Neuron (in vitro differentiated cells): Measurements from ENCODE around the gene TRIM39.
A peak's percentile ranks its signal among the peaks of the same experiment; 100 is the strongest.
"Not testable (repeated sequence)": the region's sequence is repeated elsewhere in the genome, so short reads cannot be mapped to it uniquely, and the experiment has no call there.

Experiments
- H2AFZ ChIP-seq: one replicate; pipeline ENCODE4 v1.6.1; 2013; ENCODE audit warnings: low read depth, mild to moderate bottlenecking, inconsistent platforms, low read length, moderate library complexity
- H3K27me3 ChIP-seq: one replicate; pipeline ENCODE4 v1.6.1; 2013; ENCODE audit warnings: low read length; ENCODE audit not compliant: insufficient read depth
- H3K36me3 ChIP-seq: one replicate; pipeline ENCODE4 v1.6.1; 2013; ENCODE audit warnings: low read length; ENCODE audit not compliant: insufficient read depth
- H3K4me1 ChIP-seq: one replicate; pipeline ENCODE4 v1.6.1; 2013; ENCODE audit warnings: low read length; ENCODE audit not compliant: insufficient read depth
- H3K4me3 ChIP-seq: 2 replicates; pipeline ENCODE4 v1.5.1; 2013; ENCODE audit warnings: mild to moderate bottlenecking, low read length, moderate library complexity
- H3K9me3 ChIP-seq: one replicate; pipeline ENCODE4 v1.6.1; 2013; ENCODE audit warnings: low read length

Gene TRIM39

DNA sequence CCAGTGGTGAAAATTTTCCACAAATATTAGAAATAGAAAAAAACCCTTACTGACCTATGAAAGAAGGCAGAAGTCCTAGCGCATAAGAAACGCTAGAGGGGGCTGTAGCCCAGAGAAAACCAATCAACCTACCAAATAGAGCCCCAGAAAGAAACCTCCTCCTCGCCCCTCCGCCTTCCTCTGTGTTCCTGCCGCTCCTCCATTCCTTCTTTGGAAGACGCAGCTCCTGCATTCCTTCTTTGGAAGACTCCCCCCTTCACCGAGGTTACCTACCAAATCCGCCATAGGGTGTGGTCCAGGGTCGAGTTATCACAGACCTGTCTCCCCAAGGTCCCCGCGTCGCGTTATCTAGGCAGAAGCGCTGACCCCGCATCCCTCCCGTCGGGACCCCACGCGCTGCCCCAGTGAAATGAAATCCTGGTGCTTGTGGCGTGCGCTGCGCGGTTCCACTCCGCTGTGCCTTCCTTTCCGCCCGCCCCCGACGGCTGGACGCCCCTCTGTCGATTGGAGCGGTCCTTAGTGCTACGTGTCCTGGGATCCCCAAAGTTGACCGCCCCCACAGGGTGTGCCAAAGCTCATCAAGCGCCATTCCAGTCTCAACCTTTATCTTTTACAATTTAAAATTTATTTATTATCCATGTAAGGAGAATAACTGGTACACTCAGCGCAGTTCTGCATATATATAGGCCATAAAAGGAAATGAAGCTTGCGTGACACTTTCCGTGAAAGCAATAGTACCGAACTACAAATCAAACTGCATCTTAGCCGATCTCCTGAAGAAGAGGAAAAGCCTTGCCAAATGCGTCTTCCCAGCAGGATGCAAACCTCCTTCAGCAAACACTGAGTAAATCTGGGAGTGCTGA lies 31.2 kb downstream of the TRIM39 start:
- H3K4me1 ChIP-seq, result no peaks in the 10 kb centered on the region
- H3K27me3 ChIP-seq, result peaks cover 39% of the 10 kb centered on the region
- no peaks in the 10 kb centered on the region for H3K36me3 ChIP-seq
- H3K4me3 ChIP-seq, result peak overlapping the region; percentile 26
- H3K9me3 ChIP-seq, result peaks cover 3% of the 10 kb centered on the region
- H2AFZ ChIP-seq, result peak overlapping the region; percentile 11

DNA sequence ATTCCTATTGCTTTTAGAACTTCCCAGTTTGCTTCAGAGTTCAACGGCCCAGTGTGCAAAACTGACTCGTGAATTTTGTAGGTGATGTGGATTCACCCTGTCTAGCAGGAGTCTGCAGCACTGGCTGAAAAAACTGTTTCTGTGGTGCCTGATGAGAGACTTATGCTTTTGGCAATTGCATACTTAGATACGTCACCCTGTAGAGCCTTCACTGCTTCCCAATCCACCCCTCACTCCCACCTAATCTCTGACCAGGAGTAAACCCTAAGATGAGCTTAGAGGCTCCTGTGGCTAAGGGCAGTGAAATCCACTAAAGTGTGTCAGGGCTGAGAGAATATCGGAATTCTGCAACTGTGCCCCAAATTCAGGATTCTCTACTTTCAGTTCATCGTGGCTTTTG lies 32.5 kb downstream of the TRIM39 start:
- H3K4me1 ChIP-seq, result no peaks in the 10 kb centered on the region

DNA sequence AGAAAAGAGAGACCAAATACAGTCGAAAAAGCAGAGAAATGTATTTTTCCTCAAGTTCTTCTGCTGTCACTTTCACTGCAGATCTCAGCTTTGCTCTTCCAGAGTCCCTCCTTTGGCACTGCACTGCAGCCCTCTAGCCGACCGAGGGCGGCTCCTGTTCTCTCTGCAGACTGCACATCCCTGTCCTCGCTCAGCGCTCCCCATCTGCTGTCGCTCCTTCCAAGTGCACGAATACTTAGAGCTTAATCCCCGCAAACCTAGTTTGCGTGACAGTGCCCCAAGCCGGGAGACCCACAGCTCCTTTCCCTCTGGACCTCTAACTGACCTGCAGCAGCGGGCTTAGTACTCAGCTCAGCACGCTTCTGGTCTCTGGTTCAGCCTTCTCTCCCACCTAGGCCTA lies 33.4 kb downstream of the TRIM39 start:
- no peak overlapping the region for H2AFZ ChIP-seq

More for the DNA sequence above, 32.5 kb downstream of the TRIM39 start:
- H3K36me3 ChIP-seq, result no peaks in the 10 kb centered on the region
- H2AFZ ChIP-seq, result no peak overlapping the region
- H3K9me3 ChIP-seq, result peaks cover 3% of the 10 kb centered on the region
- peaks cover 42% of the 10 kb centered on the region for H3K27me3 ChIP-seq
- H3K4me3 ChIP-seq, result no peak overlapping the region

DNA sequence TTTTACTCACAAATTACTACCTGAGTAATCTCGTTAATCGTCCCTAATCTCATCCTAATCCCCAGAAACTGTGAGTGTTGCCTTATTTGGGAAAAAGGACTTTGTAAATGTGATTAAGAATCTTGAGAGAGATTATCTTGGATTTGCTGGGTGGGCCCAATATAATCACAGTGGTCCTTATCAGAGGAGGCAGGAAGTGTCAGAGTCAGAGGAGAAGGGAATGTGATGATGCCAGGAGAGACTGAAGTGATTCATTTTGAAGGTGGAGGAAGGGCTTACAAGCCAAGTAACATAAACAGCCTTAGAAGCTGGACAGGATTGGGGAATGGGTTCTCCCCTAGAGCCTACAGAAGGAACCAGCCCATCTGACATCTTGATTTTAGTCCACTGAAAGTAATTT lies 34.9 kb downstream of the TRIM39 start:
- Histone ChIP-seq H3K9me3 (peaks cover 3% of the 10 kb centered on the region), H3K4me1 (no peaks in the 10 kb centered on the region), H3K4me3 (no peak overlapping the region), H2AFZ (no peak overlapping the region), H3K36me3 (no peaks in the 10 kb centered on the region), H3K27me3 (peaks cover 46% of the 10 kb centered on the region)

More for the DNA sequence above, 33.4 kb downstream of the TRIM39 start:
- peaks cover 43% of the 10 kb centered on the region for H3K27me3 ChIP-seq
- peaks cover 3% of the 10 kb centered on the region for H3K9me3 ChIP-seq
- no peak overlapping the region for H3K4me3 ChIP-seq
- no peaks in the 10 kb centered on the region for H3K4me1 ChIP-seq
- no peaks in the 10 kb centered on the region for H3K36me3 ChIP-seq

DNA sequence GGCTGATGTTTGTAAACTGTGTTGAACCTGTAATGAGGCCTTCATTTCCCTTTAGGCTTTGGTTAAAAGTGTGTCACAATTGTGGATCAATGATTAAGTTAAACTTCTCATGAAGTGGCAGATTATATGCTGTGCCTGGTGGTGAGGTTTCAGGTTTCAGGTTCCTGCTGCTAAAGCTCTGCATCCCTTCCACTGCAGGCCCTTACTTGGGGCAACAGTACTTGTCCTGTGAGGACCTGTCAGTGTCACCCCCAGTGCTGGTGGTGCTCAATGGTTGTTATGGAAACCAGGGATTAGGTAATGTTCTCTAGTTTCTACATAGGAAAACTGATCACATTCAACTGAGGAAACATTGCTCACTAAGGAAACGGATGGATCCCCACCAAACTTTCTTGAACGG lies 36.7 kb downstream of the TRIM39 start:
- peaks cover 43% of the 10 kb centered on the region for H3K27me3 ChIP-seq
- peaks cover 3% of the 10 kb centered on the region for H3K9me3 ChIP-seq
- no peak overlapping the region for H2AFZ ChIP-seq
- no peak overlapping the region for H3K4me3 ChIP-seq
- H3K4me1 ChIP-seq, result no peaks in the 10 kb centered on the region
- no peaks in the 10 kb centered on the region for H3K36me3 ChIP-seq

DNA sequence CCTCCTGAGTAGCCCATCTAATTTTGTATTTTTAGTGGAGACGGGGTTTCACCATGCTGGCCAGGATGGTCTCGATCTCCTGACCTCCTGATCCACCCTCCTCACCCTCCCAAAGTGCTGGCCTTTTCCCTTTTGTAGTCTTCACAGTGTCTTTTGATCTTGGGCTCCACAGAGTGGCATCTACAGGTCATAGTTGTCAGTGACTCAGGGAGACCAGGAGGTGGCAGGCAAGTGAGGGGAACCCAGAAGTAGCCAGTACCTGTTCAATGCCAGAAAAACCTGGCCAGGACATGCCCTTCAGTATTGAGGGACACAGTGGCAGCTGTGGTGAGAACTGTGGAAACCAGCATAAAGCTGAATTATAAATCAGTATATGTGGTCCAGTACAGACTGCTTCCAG lies 37.9 kb downstream of the TRIM39 start:
- Histone ChIP-seq H3K9me3 (peaks cover 3% of the 10 kb centered on the region), H3K4me3 (no peak overlapping the region), H3K36me3 (no peaks in the 10 kb centered on the region), H3K4me1 (no peaks in the 10 kb centered on the region), H2AFZ (no peak overlapping the region), H3K27me3 (peaks cover 34% of the 10 kb centered on the region)

DNA sequence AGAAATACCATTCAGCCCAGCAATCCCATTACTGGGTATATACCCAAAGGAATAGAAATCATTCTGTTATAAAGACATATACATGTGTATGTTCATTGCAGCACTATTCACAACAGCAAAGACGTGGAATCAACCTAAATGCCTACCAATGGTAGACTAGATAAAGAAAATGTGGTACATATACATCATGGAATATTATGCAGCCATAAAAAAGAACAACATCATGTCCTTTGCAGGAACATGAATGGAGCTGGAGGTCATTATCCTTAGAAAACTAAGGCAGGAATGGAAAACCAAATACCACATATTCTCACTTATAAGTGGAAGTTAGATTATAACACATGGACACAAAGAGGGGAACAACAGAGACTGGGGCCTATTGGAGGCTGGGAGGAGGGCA lies 42.6 kb downstream of the TRIM39 start:
- H3K36me3 ChIP-seq, H2AFZ ChIP-seq, H3K4me1 ChIP-seq, H3K9me3 ChIP-seq, H3K4me3 ChIP-seq: not testable (repeated sequence)
- peaks cover 17% of the 10 kb centered on the region for H3K27me3 ChIP-seq

DNA sequence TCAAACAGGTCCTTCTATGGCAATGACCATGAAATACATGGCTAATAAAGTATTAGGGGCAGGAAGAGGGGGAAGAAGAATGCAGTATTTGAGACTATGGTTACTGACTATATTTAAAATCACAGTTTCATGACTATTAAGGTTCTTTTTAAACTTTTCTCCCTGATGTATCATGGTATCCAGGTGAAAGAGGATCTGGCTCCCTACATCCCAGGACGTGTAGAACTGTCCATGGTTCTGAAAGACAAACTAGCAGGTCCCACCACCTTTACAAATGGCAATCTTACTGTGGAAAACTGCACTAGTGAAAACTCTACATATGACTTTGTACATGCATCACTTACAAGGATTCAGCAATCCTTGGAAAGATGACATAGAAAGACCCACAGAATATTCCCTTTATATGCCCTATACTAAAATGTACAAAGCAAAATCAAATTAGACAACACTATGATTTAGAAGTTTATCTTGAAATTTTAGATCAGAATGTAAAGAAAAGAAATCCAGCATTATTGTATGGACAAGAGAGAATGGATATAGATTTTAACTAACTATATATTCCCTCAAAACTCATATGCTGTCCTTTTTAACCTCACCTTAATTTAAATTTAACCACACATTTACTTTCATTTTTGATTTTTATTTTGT lies 51.7 kb downstream of the TRIM39 start:
- no peak overlapping the region for H2AFZ ChIP-seq
- H3K4me3 ChIP-seq, result no peak overlapping the region
- H3K36me3 ChIP-seq, result no peaks in the 10 kb centered on the region
- H3K9me3 ChIP-seq, result no peaks in the 10 kb centered on the region
- no peaks in the 10 kb centered on the region for H3K4me1 ChIP-seq
- peaks cover 8% of the 10 kb centered on the region for H3K27me3 ChIP-seq

DNA sequence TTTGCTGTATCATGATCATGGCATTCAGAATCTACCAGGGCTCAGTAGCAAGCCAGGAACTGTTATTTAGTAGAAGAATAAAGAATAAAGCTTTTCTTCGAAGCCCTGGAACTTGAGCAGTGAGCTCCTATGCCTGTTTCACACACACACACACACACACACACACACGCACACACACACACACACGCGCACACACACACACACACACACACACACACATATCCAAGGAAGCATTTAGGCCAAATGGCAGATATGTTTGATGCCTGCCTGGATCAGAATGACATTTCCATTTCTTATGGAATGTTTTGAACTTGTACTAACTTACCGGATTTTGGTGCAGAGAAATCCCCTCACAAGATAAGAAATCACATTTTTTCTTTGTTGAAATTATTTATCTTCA lies 53.7 kb downstream of the TRIM39 start:
- Histone ChIP-seq H3K4me1 (no peaks in the 10 kb centered on the region), H3K27me3 (peaks cover 7% of the 10 kb centered on the region), H3K9me3 (no peaks in the 10 kb centered on the region), H2AFZ (no peak overlapping the region), H3K4me3 (no peak overlapping the region), H3K36me3 (no peaks in the 10 kb centered on the region)

DNA sequence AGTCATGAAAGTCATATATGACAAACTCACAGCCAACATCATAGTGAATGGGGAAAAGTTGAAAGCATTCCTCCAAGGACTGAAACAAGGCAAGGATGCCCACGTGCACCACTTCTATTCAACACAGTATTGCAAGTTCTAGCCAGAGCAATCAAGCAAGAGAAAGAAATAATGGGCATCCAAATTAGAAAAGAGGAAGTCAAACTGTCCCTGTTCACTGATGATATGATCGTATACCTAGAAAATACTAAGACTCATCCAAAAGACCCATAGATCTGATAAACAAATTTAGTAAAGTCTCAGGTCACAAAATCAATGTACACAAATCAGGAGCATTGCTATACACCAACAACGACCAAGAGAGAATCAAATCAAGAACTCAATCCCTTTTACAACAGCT lies 59.4 kb downstream of the TRIM39 start:
- H2AFZ ChIP-seq, result no peak overlapping the region
- H3K4me1 ChIP-seq, result no peaks in the 10 kb centered on the region
- no peaks in the 10 kb centered on the region for H3K9me3 ChIP-seq
- H3K4me3 ChIP-seq, result no peak overlapping the region
- H3K27me3 ChIP-seq, result peaks cover 9% of the 10 kb centered on the region
- H3K36me3 ChIP-seq, result no peaks in the 10 kb centered on the region

DNA sequence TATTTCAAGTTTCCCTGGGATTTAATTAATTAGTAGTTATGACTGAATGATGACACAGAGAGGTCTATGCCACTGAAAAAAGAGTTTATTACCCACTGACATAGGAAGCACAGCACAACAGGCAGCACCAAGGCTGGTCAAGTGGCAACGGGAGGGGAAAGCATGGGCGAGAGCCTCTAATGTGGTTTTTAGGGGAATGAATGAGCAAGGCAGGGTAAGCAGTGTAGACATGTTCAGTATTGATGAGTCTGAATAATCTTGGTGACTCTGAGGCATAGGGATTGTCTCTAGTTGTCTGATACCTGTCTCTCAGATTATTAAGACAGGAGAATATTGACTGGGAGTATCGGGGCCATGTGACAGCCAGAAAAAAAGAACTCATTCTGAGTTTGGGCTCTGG lies 64.5 kb downstream of the TRIM39 start:
- Histone ChIP-seq H3K36me3 (no peaks in the 10 kb centered on the region), H3K27me3 (peaks cover 37% of the 10 kb centered on the region), H2AFZ (no peak overlapping the region)

More for the DNA sequence above, 64.5 kb downstream of the TRIM39 start:
- Histone ChIP-seq H3K4me1 (no peaks in the 10 kb centered on the region), H3K4me3 (no peak overlapping the region), H3K9me3 (no peaks in the 10 kb centered on the region)
